RKO (cell line): Measurements from ENCODE around the gene RSBN1L.

Experiments used
- DNase-seq: peaks from one replicate; pipeline ENCODE4 v3.0.0-alpha.2; 2016; ENCODE audit warnings: low spot score

The RSBN1L gene

GRCh38 chr7:77806425-77806824, 110.2 kb downstream of the RSBN1L start:
- DNase-seq: no peak

DNA sequence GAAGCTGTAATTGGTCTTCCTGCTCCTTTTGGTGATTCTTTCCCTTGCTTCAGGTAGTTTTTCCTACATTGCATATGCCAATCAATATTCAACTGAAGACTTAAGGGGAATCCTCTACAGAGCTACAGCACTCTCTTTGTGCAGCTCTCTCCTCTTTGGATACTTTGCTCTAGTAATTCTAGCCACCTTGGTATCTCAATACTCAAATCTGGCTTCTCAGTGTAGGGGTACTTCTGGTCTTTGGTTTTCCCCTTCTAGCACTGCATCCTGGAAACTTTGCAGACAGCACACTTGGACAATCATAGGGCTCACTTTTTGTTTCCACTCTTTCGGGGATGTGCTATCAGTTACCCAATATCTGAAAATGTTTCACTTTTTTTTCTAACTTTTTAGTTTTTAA, 112.3 kb downstream of the RSBN1L start:
- DNase-seq: no peak

DNA sequence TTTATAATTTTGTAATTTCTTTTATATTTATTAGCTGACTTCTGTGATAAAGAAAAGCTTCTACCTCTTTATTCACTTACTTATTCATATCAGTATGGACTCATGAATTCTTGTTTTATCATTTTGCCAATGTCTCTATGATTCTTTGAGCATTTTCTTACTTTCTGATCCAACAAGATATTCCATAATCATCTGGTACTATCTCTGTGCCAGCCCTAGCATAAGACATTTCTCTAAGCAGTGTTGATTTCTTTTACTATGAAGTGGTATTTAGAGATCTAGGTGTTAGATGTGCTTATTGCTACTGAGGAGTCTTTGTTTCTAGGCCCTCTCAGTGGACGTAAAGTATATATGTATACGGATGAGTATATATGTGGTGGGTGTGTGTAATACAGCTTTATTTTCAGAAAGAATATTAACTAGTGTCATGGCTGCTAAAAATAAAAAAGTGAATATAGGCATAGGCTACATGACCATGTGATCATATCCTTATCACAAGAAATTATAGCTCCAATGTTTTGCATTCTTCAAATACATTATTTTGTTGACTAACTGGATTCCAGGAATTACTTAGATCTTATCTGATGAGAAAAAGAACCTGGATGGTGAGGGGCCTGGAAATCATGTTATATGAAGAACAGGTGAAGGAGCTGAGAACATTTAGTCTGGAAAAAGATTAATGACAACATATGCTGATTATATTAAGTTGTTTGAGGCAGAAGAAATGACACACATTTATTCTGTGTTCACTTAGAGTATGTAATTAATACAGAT, 115.4 kb downstream of the RSBN1L start:
- no peak for DNase-seq

- DNase-seq: peak; percentile 73
These were observed 116.0 kb downstream of the RSBN1L start for GRCh38 chr7:77812290-77812685.

DNA sequence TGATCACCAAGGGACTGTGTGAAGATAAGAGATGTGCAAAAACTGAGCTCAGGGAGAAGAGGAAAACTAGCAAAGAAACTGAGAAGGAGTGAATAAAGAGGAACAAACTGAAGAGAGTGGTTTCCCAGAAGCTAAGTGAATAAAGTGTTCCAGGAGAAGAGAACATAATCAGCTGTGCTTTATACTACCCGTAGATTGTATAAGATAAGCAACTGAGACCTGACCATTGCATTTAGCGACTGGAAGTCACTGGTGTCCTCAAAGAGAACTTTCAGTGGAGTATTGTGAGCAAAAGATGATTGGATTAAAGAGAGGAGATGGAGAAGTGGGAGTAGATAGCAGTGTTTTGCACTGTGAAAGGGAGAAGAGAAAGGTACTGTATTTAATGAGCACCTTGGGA, 116.9 kb downstream of the RSBN1L start:
- no peak for DNase-seq

- DNase-seq: no peak
These were observed 122.8 kb downstream of the RSBN1L start for GRCh38 chr7:77819021-77819420.

- DNase-seq: no peak
These were observed 124.7 kb downstream of the RSBN1L start for GRCh38 chr7:77820967-77821366.

DNA sequence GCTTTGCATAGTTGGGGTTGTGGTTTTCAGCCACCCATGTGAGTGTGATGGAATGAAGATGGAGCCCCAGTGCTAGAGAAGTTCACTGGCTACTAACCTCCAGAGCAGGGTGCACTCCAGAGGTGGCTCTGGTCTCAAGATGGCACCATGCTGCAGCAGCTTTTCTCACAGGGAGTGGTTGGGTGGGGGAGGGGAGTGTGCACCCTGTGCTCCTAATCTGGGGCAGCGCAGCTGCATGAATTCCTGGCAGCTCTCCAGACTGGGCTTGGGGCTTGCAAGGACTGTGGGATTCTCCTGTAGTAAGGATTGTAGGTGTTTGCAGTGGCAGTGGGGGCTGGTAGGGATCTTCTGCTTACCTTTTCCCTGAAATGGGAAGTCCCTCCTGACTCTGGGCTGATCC, 126.0 kb downstream of the RSBN1L start:
- DNase-seq: no peak

- DNase-seq: no peak
These were observed 127.5 kb downstream of the RSBN1L start for GRCh38 chr7:77823787-77824186.

DNA sequence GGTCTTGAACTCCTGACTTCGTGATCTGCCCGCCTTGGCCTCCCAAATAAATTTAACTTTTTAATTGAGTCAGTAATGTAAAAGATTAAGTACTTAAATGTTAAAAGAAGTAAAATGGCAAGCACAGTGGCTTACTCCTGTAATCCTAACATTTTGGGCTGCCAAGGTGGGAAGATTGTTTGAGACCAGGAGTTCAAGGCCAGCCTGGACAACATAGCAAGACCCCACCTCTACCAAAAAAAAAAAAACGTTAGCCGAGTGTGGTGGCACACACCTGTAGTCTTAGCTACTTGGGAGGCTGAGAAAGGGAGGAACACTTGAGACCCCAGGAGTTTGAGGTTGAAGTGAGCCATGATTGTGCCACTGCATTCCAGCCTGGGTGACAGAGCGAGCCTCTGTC, 128.4 kb downstream of the RSBN1L start:
- DNase-seq: no peak

DNA sequence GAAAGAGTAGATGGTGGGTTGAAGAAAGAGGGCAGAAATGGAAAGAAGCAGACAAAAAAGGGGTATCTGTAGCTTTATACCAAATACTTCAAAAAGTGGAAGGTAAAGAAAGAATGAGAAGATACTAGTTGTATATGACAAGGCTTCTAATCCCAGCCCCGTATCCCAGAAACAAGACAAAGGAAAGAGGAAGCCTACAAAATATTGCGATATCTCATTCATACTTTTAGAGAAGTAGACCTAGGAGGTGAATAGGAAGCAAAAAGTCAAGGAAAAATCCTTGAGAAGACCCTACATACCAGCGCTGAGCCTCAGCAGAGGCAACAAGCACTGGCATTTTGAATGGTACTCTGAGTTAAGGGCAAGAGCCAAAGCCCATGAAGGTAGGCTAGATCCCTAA, 128.9 kb downstream of the RSBN1L start:
- DNase-seq: no peak

DNA sequence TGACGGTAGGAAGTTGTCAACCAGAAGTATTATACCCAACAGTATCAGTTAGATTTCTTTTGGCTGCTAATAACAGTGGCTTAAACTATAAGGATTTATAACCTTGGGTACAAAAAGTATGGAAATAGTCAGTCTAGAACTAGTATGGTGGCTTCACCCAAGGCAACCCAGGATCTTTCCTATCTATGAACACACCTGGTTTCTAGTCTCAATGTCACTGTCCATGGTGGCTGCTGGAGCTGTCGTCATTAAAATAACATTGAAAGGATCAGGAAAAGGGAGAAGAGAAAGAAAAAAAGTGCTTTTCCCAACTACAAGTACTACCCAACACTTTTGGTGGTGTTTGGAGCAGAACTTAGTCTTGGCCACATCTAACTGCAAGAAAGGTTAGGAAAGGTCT, 130.0 kb downstream of the RSBN1L start:
- DNase-seq: no peak

- DNase-seq: no peak
These were observed 131.7 kb downstream of the RSBN1L start for GRCh38 chr7:77827999-77828398.

- no peak for DNase-seq
These were observed 134.5 kb downstream of the RSBN1L start for GRCh38 chr7:77830649-77831355.

GRCh38 chr7:77831481-77831880, 135.2 kb downstream of the RSBN1L start:
- no peak for DNase-seq

GRCh38 chr7:77831953-77832352, 135.7 kb downstream of the RSBN1L start:
- DNase-seq: no peak
